Fibroblast of lung (primary cell): Measurements from ENCODE around the gene SLC41A1.

ENCODE experiments used
- CTCF ChIP-seq, 2 donors: IDR thresholded peaks in 1 of 2; conservative IDR thresholded peaks in 1 of 2; 1 replicate in 1 of 2; 2 replicates in 1 of 2; pipeline ENCODE4 v1.5.1; 2011 to 2012; ENCODE audit warnings: low read length in 2 of 2, control low read depth in 1 of 2, inconsistent platforms in 1 of 2, low read depth in 1 of 2, mild to moderate bottlenecking in 1 of 2
- EZH2 ChIP-seq: IDR thresholded peaks from 2 replicates; pipeline ENCODE4 v1.5.1; 2012; ENCODE audit warnings: low read length, control low read depth, mild to moderate bottlenecking; ENCODE audit errors: missing control alignments

DNA sequence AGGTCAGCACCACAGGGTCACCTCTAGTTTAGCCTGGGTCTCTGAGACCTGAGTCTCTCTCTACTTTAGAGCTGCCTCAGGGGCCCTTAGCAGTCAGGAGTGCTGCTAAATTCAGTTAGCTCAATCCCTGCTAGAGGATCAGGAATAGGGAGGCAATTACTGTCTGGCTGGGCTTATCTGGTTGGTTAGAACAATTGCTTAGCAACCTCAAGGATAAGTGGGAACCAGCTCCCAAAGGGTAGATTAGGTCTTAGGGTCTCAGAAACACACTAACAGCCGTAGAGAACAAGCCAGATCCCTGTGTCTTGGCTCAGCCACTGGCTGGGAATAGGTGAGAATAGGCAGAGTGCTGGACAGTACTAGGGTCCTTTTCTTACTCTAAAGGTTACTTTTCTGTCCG lies 29.2 kb upstream of the SLC41A1 start:
- TF ChIP-seq CTCF (conservative IDR thresholded peaks at IDR 0.05 in 1 of 2, IDR thresholded peaks at IDR 0.05 in 1 of 2; ENCODE audit: low read depth in 1 of 2, low read length in 2 of 2) (no peak), EZH2 (no peak)
